ENCODE data around the gene TSEN15. TPM values are rescaled to one million over a fixed set of nuclear protein-coding genes. Genes with fewer than 3 reads are reported as not detected.

TSEN15 gene
- total and polyA plus RNA-seq, 8 donors: 11.6 to 137 (median 24.6) TPM

- H3K27me3 ChIP-seq: no peaks in the 10 kb centered on the region
- no peak overlapping the region for H3K4me3 ChIP-seq
- intact Hi-C loops (cut with DNase I; ENCODE audit: low total_unique reads): loop anchor here (5.0 kb wide), 1 partner anchor 144 kb away; no protein-coding TSS in a partner anchor
- TF ChIP-seq POLR2AphosphoS5 (IDR thresholded peaks at IDR 0.05) (no peak), POLR2A (IDR thresholded peaks at IDR 0.05) (no peak), CTCF (IDR thresholded peaks at IDR 0.05) (no peak), EP300 (IDR thresholded peaks at IDR 0.05) (no peak)
- H3K4me1 ChIP-seq: peaks cover 0 to 34% (median 10%) of the 10 kb centered on the region in 4 donors
- peak overlapping the region in 1 of 5 donors; percentile 29 for H3K27ac ChIP-seq
- H3K9me3 ChIP-seq: no peaks in the 10 kb centered on the region
- WGBS, 5 donors: 36 to 61% (median 50%) methylated on average over 2 of the region's 2 CpGs
- peak in 1 of 2 donors; percentile 84 for DNase-seq
- H3K36me3 ChIP-seq: no peaks in the 10 kb centered on the region
Observed at GRCh38 chr1:184078564-184079249, 27.2 kb downstream of the TSEN15 start.

DNA sequence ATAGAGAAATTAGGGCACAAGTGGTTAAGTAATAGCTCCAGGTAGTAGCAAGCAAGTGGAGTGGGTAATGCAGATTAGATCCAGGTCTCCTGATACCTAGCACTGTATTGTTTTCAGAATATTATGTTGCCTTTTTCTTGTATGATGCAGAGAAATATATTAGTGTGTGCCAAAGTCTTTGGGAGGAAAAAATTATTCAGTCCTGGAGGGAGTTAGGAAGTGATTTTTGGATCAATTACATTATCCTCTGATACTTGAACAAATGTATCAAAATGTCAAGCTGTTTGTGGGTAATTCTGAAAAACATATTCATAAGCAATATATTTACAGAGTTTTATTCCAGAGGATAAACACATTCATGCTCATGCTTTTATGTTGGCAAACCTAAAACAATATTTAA is 28.8 kb downstream of the TSEN15 start:
- TF ChIP-seq POLR2AphosphoS5 (IDR thresholded peaks at IDR 0.05): no peak
- TF ChIP-seq POLR2A (IDR thresholded peaks at IDR 0.05): no peak
- no peak for TF ChIP-seq EP300 (IDR thresholded peaks at IDR 0.05)
- TF ChIP-seq CTCF (IDR thresholded peaks at IDR 0.05): no peak
- no peak for DNase-seq
- Histone ChIP-seq H3K27ac (no peak overlapping the region), H3K9me3 (no peaks in the 10 kb centered on the region), H3K27me3 (no peaks in the 10 kb centered on the region), H3K36me3 (no peaks in the 10 kb centered on the region), H3K4me3 (no peak overlapping the region), H3K4me1 (peaks cover 0 to 27% (median 8%) of the 10 kb centered on the region in 4 donors)
- intact Hi-C loops (cut with DNase I; ENCODE audit: low total_unique reads): no loop called here

DNA sequence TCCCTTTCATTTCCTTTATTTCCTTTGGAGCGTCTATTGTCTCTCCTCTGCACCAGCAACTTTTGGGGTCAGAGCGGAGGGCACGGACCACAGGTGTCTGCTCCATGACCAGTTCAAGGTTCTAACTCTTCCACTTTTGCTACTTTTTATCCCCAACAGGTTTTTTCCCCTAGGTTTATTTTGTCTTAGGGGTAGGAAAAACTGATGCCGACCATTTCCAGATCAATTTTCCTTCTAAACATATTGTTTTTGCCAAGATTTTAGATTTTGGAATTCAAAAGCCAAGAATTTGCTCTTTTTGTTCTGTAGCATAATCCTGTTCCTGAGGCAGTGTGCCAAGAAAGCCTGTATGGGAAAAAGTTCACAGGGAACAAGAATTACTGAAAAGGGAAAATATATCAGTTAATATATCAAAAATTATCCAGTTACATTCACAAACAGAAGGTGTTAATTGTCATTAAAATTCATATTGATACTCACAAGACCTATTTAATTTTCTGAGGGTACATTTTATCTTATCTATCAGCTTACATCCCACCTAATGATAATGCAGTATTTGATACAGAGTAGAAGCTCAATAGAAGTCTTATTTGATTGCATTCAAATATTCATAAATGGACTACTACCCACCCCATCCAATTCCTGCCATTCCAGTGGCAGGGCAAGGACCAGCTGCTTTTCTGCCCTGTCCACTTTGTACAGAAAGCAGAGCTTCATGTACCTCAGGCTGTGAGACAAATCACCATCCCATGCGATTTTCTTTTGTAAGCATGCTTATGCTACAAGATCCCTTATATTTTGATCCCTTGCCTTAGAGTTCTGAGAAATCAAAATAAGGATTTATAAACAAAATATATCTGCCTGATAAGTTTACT is 31.2 kb downstream of the TSEN15 start:
- intact Hi-C loops (cut with DNase I; ENCODE audit: low total_unique reads): no loop called here
- peak in 1 of 2 donors; percentile 28 for DNase-seq
- peaks cover 0 to 5% (median 0%) of the 10 kb centered on the region in 4 donors for H3K9me3 ChIP-seq
- WGBS, 5 donors: 73 to 88% (median 85%) methylated on average over 5 of the region's 5 CpGs
- H3K4me1 ChIP-seq: peaks cover 0 to 20% (median 4%) of the 10 kb centered on the region in 4 donors
- no peaks in the 10 kb centered on the region for H3K27me3 ChIP-seq
- TF ChIP-seq POLR2A (IDR thresholded peaks at IDR 0.05): no peak
- no peak for TF ChIP-seq EP300 (IDR thresholded peaks at IDR 0.05)
- no peak for TF ChIP-seq POLR2AphosphoS5 (IDR thresholded peaks at IDR 0.05)
- no peak for TF ChIP-seq CTCF (IDR thresholded peaks at IDR 0.05)
- H3K27ac ChIP-seq: no peak overlapping the region
- no peaks in the 10 kb centered on the region for H3K36me3 ChIP-seq
- H3K4me3 ChIP-seq: no peak overlapping the region

- H3K4me1 ChIP-seq: no peaks in the 10 kb centered on the region
- TF ChIP-seq EP300 (IDR thresholded peaks at IDR 0.05): no peak
- TF ChIP-seq CTCF (IDR thresholded peaks at IDR 0.05): no peak
- no peak for TF ChIP-seq POLR2A (IDR thresholded peaks at IDR 0.05)
- TF ChIP-seq POLR2AphosphoS5 (IDR thresholded peaks at IDR 0.05): no peak
- DNase-seq: no peak
- intact Hi-C loops (cut with DNase I; ENCODE audit: low total_unique reads): no loop called here
- H3K36me3 ChIP-seq: no peaks in the 10 kb centered on the region
- H3K27ac ChIP-seq: no peak overlapping the region
- H3K4me3 ChIP-seq: no peak overlapping the region
- no peaks in the 10 kb centered on the region for H3K27me3 ChIP-seq
- H3K9me3 ChIP-seq: peaks cover 0 to 5% (median 0%) of the 10 kb centered on the region in 4 donors
Observed at GRCh38 chr1:184085667-184086066, 34.1 kb downstream of the TSEN15 start.
